SU-DHL-6 (cell line): ENCODE data around the gene CHRFAM7A.
"Not testable (repeated sequence)": the region's sequence is repeated elsewhere in the genome, so short reads cannot be mapped to it uniquely, and the experiment has no call there.

Source experiments
- H2AFZ ChIP-seq: fragments of 200-600 bp; sonication (generic); 2 replicates; pipeline ENCODE4 v1.6.1; 2014; ENCODE audit warnings: low read depth, mild to moderate bottlenecking, moderate library complexity, mixed read lengths, antibody characterized with exemption, low read length; ENCODE audit not compliant: severe bottlenecking
- H3F3A ChIP-seq: fragments of 200-600 bp; shearing (Covaris generic); 2 replicates; pipeline ENCODE4 v1.6.0; 2016; ENCODE audit warnings: antibody characterized with exemption, mild to moderate bottlenecking; ENCODE audit not compliant: insufficient read depth
- H3K27ac ChIP-seq: fragments of 200-600 bp; sonication (generic); 2 replicates; pipeline ENCODE4 v1.5.1; 2016; ENCODE audit warnings: low read depth, mild to moderate bottlenecking, low read length, moderate library complexity, mixed read lengths
- H3K27me3 ChIP-seq: fragments of 200-600 bp; sonication (generic), shearing (Covaris generic); 2 replicates; pipeline ENCODE4 v1.6.0; 2014; ENCODE audit warnings: mild to moderate bottlenecking, low read length
- H3K36me3 ChIP-seq: fragments of 200-600 bp; sonication (generic); 2 replicates; pipeline ENCODE4 v1.6.1; 2014; ENCODE audit warnings: mild to moderate bottlenecking, low read length, mixed read lengths
- H3K4me2 ChIP-seq: fragments of 300-600, 200-600 bp; shearing (Covaris generic), sonication (generic); 2 replicates; pipeline ENCODE4 v1.6.0; 2014; ENCODE audit warnings: low read length, low read depth, mild to moderate bottlenecking; ENCODE audit not compliant: poor library complexity, severe bottlenecking
- H3K4me3 ChIP-seq: fragments of 200-600 bp; sonication (generic); 2 replicates; pipeline ENCODE4 v1.5.1; 2014; ENCODE audit warnings: antibody characterized with exemption, low read length, mild to moderate bottlenecking, mixed read lengths; ENCODE audit not compliant: insufficient read depth, poor library complexity, severe bottlenecking
- H3K79me2 ChIP-seq: fragments of 200-600 bp; sonication (generic); 2 replicates; pipeline ENCODE4 v1.6.1; 2014; ENCODE audit warnings: mild to moderate bottlenecking, low read length, moderate library complexity; ENCODE audit not compliant: insufficient read depth
- H3K9ac ChIP-seq: fragments of 200-600 bp; sonication (generic); 2 replicates; pipeline ENCODE4 v1.7.0; 2014; ENCODE audit warnings: mild to moderate bottlenecking, low read length
- H3K9me2 ChIP-seq: fragments of 200-600 bp; sonication (generic); replicated peaks from 2 replicates; pipeline ENCODE4 v1.6.1; 2014; ENCODE audit warnings: low read length; ENCODE audit not compliant: insufficient read depth
- H3K9me3 ChIP-seq: fragments of 200-600 bp; sonication (generic); 2 replicates; pipeline ENCODE4 v1.6.1; 2014; ENCODE audit warnings: low read length, mixed read lengths; ENCODE audit not compliant: insufficient read depth
- H4K20me1 ChIP-seq: fragments of 200-600 bp; sonication (generic); 2 replicates; pipeline ENCODE4 v1.6.1; 2014; ENCODE audit warnings: low read depth, mild to moderate bottlenecking, antibody characterized with exemption, low read length, moderate library complexity, mixed read lengths

Gene CHRFAM7A

DNA sequence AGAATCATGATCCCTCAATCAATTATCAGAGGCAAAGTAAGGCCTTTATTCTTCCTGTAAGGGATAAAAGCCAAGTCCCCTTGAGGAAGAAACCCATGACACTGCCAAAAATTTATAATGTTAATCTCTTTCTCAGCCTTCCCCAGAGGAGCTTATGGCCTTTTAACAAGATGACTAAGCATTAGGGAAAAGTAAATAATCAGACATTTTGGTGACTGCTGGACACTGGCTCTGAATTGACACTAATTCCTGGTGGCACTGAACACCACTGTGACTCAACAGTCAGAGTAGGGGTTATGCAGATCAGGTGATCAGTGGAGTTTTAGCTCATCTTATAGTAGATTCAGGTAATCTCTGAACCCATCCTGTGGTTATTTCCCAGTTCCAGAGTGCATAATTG, 82.8 kb downstream of the CHRFAM7A start:
- H3K27me3 ChIP-seq, H3F3A ChIP-seq, H3K4me2 ChIP-seq, H3K79me2 ChIP-seq, H3K9me2 ChIP-seq, H3K9me3 ChIP-seq, H4K20me1 ChIP-seq, H3K36me3 ChIP-seq, H3K27ac ChIP-seq, H2AFZ ChIP-seq, H3K9ac ChIP-seq, H3K4me3 ChIP-seq: not testable (repeated sequence)
